ENCODE data around the gene AHNAK2.

The AHNAK2 gene

DNA sequence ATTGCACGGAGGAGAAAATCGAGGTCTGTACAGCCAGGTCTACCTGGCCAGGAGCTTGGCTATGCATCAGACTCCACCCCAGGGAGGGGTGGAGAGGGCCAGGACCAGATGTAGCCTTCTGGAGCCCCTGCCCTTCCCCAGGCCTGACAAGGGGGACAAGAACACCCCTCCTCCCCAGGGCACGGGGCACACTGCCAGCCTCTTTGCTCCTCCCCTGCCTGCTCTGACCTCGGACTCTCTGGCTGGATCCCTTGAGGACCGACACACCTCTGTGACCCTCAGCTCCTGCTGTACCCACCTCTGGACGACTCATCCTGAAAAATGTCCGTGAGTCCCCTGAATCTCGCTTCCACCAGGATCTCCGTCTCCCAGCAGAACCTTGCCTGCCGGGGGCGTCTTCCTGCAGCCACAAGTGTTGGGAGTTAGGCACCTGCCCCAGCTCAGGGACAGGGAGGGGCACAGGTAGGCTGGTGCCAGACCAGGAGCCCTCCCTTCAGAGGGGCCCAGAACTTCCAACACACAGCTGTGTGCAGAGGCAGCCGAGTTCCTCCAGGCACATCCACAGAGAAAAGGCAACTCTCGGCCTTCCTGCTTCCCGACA is 21.8 kb downstream of the AHNAK2 start:
- Histone ChIP-seq H3K4me3 (ENCODE audit: low read depth, low read length) (no peak overlapping the region), H3K36me3 (ENCODE audit: control insufficient read depth in 2 of 2, insufficient read depth in 1 of 2, low read length in 2 of 2) (no peaks in the 10 kb centered on the region), H3K27ac (ENCODE audit: extremely low read depth, low read depth, low read length) (no peak overlapping the region), H3K9me3 (ENCODE audit: control insufficient read depth, insufficient read depth, low read depth, low read length) (no peaks in the 10 kb centered on the region), H3K4me1 (ENCODE audit: control insufficient read depth, insufficient read depth, low read length) (no peaks in the 10 kb centered on the region)
- ChIA-PET POLR2A (no interaction called here), CTCF (no interaction called here)
- TF ChIP-seq ZNF211 (tag by site-specific recombination; IDR thresholded peaks at IDR 0.05; ENCODE audit: low read depth) (no peak), ZNF600 (tag by site-specific recombination; IDR thresholded peaks at IDR 0.05) (no peak), ZNF366 (tag by site-specific recombination; conservative IDR thresholded peaks at IDR 0.05) (no peak), ZNF311 (tag by site-specific recombination; IDR thresholded peaks at IDR 0.05; ENCODE audit: borderline replicate concordance) (no peak), RBAK (tag by site-specific recombination; IDR thresholded peaks at IDR 0.05) (no peak), ZNF37A (tag by site-specific recombination; IDR thresholded peaks at IDR 0.05) (no peak), ZNF843 (tag by site-specific recombination; IDR thresholded peaks at IDR 0.05) (no peak), FEZF1 (tag by site-specific recombination; IDR thresholded peaks at IDR 0.05) (no peak), ZNF501 (tag by site-specific recombination; IDR thresholded peaks at IDR 0.05) (no peak), GLI4 (tag by site-specific recombination; IDR thresholded peaks at IDR 0.05) (no peak)
- TF ChIP-seq, protein P1, sequence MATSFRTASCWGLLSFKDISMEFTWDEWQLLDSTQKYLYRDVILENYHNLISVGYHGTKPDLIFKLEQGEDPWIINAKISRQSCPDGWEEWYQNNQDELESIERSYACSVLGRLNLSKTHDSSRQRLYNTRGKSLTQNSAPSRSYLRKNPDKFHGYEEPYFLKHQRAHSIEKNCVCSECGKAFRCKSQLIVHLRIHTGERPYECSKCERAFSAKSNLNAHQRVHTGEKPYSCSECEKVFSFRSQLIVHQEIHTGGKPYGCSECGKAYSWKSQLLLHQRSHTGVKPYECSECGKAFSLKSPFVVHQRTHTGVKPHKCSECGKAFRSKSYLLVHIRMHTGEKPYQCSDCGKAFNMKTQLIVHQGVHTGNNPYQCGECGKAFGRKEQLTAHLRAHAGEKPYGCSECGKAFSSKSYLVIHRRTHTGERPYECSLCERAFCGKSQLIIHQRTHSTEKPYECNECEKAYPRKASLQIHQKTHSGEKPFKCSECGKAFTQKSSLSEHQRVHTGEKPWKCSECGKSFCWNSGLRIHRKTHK (tag by site-specific recombination; IDR thresholded peaks at IDR 0.05), result no peak

DNA sequence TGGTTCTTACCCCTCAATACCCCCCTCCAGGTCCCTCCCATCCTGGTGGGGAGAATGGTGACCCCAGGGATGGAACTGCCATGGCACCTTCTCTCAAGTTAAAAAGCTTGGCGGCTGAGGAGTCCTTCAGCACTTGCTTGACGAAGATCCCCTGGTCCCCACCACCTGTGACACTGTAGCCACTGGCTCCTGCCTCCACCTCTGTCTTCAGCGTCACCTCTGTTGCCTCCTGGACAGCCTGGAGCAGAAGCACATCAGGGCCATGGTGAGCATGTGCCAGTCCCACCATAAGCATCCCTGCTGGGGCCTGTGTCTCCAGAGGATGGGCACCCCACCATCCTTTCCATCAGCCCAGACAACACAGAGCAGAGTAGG is 22.8 kb downstream of the AHNAK2 start:
- H3K27ac ChIP-seq (ENCODE audit: extremely low read depth, low read depth, low read length), result no peak overlapping the region
- H3K4me3 ChIP-seq (ENCODE audit: low read depth, low read length), result no peak overlapping the region
- TF ChIP-seq ZNF280C (tag by site-specific recombination; IDR thresholded peaks at IDR 0.05), result no peak
- TF ChIP-seq ZNF610 (tag by site-specific recombination; IDR thresholded peaks at IDR 0.05; ENCODE audit: borderline replicate concordance), result no peak
- TF ChIP-seq MZF1 (tag by site-specific recombination; IDR thresholded peaks at IDR 0.05; ENCODE audit: borderline replicate concordance), result no peak
- no peak for TF ChIP-seq GFI1B (tag by site-specific recombination; IDR thresholded peaks at IDR 0.05)
- TF ChIP-seq ZNF571 (tag by site-specific recombination; IDR thresholded peaks at IDR 0.05), result no peak
- no peak for TF ChIP-seq SCRT2 (tag by site-specific recombination; IDR thresholded peaks at IDR 0.05)
- TF ChIP-seq ZEB2 (tag by site-specific recombination; IDR thresholded peaks at IDR 0.05), result no peak
- TF ChIP-seq ZNF423 (tag by site-specific recombination; IDR thresholded peaks at IDR 0.05), result no peak
- TF ChIP-seq GLI2 (tag by site-specific recombination; IDR thresholded peaks at IDR 0.05; ENCODE audit: borderline replicate concordance, low read depth), result no peak
- ChIA-PET CTCF (no interaction called here), POLR2A (no interaction called here)
- H3K9me3 ChIP-seq (ENCODE audit: control insufficient read depth, insufficient read depth, low read depth, low read length), result no peaks in the 10 kb centered on the region
- no peaks in the 10 kb centered on the region for H3K36me3 ChIP-seq (ENCODE audit: control insufficient read depth in 2 of 2, insufficient read depth in 1 of 2, low read length in 2 of 2)
- no peaks in the 10 kb centered on the region for H3K4me1 ChIP-seq (ENCODE audit: control insufficient read depth, insufficient read depth, low read length)

Measured in HEK293 (cell line).